Measurements from ENCODE around the gene KCTD10. TPM values are rescaled to one million over a fixed set of nuclear protein-coding genes. Genes with fewer than 3 reads are reported as not detected.
"Not testable (repeated sequence)": the region's sequence is repeated elsewhere in the genome, so short reads cannot be mapped to it uniquely, and the experiment has no call there.

KCTD10 gene
- total RNA-seq, 1 experiment from 2014 or later: 54.5 TPM

GRCh38 chr12:109418848-109419480 is 58.1 kb downstream of the KCTD10 start:
- H3K27ac ChIP-seq (ENCODE audit: low read depth, low read length, poor library complexity, severe bottlenecking): no peak overlapping the region
- no peak overlapping the region for H3K4me3 ChIP-seq (ENCODE audit: low read depth, low read length, poor library complexity, severe bottlenecking)
- TF ChIP-seq EZH2 (IDR thresholded peaks at IDR 0.05; ENCODE audit: borderline replicate concordance, low read depth, low read length, poor library complexity, severe bottlenecking): no peak
- TF ChIP-seq, protein P1, sequence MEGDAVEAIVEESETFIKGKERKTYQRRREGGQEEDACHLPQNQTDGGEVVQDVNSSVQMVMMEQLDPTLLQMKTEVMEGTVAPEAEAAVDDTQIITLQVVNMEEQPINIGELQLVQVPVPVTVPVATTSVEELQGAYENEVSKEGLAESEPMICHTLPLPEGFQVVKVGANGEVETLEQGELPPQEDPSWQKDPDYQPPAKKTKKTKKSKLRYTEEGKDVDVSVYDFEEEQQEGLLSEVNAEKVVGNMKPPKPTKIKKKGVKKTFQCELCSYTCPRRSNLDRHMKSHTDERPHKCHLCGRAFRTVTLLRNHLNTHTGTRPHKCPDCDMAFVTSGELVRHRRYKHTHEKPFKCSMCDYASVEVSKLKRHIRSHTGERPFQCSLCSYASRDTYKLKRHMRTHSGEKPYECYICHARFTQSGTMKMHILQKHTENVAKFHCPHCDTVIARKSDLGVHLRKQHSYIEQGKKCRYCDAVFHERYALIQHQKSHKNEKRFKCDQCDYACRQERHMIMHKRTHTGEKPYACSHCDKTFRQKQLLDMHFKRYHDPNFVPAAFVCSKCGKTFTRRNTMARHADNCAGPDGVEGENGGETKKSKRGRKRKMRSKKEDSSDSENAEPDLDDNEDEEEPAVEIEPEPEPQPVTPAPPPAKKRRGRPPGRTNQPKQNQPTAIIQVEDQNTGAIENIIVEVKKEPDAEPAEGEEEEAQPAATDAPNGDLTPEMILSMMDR (conservative IDR thresholded peaks at IDR 0.05; ENCODE audit: low read depth, low read length): no peak
- no peaks in the 10 kb centered on the region for H3K36me3 ChIP-seq (ENCODE audit: insufficient read depth, low read length, poor library complexity, severe bottlenecking)
- BruUV-seq (replicated peaks): no TSS peak
- DNase-seq (ENCODE audit: low spot score): no peak
- POLR2A ChIA-PET (ENCODE audit: low non-redundant PET): no interaction called here
- CTCF ChIA-PET: interaction anchor here (0.7 to 1.5 kb wide), 2 partner anchors 9 to 387 kb away, joined by 3 to 5 read pairs; no protein-coding TSS in a partner anchor
- no peaks in the 10 kb centered on the region for H3K27me3 ChIP-seq (replicated peaks; ENCODE audit: insufficient read depth, low read depth, low read length, poor library complexity)
- no peaks in the 10 kb centered on the region for H3K4me1 ChIP-seq (ENCODE audit: insufficient read depth, low read length, poor library complexity, severe bottlenecking)
- no peaks in the 10 kb centered on the region for H3K9me3 ChIP-seq (ENCODE audit: low read depth, low read length, poor library complexity, severe bottlenecking)
- intact Hi-C loops (cut with micrococcal nuclease; ENCODE audit: unreplicated experiment): no loop called here

GRCh38 chr12:109406147-109406546 is 71.0 kb downstream of the KCTD10 start:
- H3K36me3 ChIP-seq (ENCODE audit: insufficient read depth, low read length, poor library complexity, severe bottlenecking); H3K4me3 ChIP-seq (ENCODE audit: low read depth, low read length, poor library complexity, severe bottlenecking); intact Hi-C loops (cut with micrococcal nuclease; ENCODE audit: unreplicated experiment); H3K4me1 ChIP-seq (ENCODE audit: insufficient read depth, low read length, poor library complexity, severe bottlenecking); POLR2A ChIA-PET (ENCODE audit: low non-redundant PET); H3K9me3 ChIP-seq (ENCODE audit: low read depth, low read length, poor library complexity, severe bottlenecking); DNase-seq (ENCODE audit: low spot score); H3K27ac ChIP-seq (ENCODE audit: low read depth, low read length, poor library complexity, severe bottlenecking); CTCF ChIA-PET; BruUV-seq (replicated peaks): not testable (repeated sequence)
- H3K27me3 ChIP-seq (replicated peaks; ENCODE audit: insufficient read depth, low read depth, low read length, poor library complexity): peaks cover 22% of the 10 kb centered on the region

- H3K36me3 ChIP-seq (ENCODE audit: insufficient read depth, low read length, poor library complexity, severe bottlenecking); intact Hi-C loops (cut with micrococcal nuclease; ENCODE audit: unreplicated experiment); DNase-seq (ENCODE audit: low spot score); H3K9me3 ChIP-seq (ENCODE audit: low read depth, low read length, poor library complexity, severe bottlenecking); H3K27ac ChIP-seq (ENCODE audit: low read depth, low read length, poor library complexity, severe bottlenecking); BruUV-seq (replicated peaks); H3K4me1 ChIP-seq (ENCODE audit: insufficient read depth, low read length, poor library complexity, severe bottlenecking); POLR2A ChIA-PET (ENCODE audit: low non-redundant PET); CTCF ChIA-PET; H3K4me3 ChIP-seq (ENCODE audit: low read depth, low read length, poor library complexity, severe bottlenecking): not testable (repeated sequence)
- peaks cover 22% of the 10 kb centered on the region for H3K27me3 ChIP-seq (replicated peaks; ENCODE audit: insufficient read depth, low read depth, low read length, poor library complexity)
Observed at GRCh38 chr12:109404841-109405240, 72.3 kb downstream of the KCTD10 start.

Other genes with a start within 250 kb of the KCTD10 start
- gene FOXN4, start 168.0 kb downstream of the KCTD10 start, total RNA-seq (2021): not detected in 2 replicates
- not detected in 2 replicates for gene MYO1H, start 129.4 kb downstream of the KCTD10 start, total RNA-seq (2021)
- gene UBE3B, start 334 bp upstream of the KCTD10 start, total RNA-seq (2021): 29.2 and 31.7 TPM in 2 replicates
- gene MMAB, start 96.2 kb upstream of the KCTD10 start, total RNA-seq (2021): 97.6 and 104 TPM in 2 replicates
- 45.4 and 56.0 TPM in 2 replicates for gene MVK, start 96.5 kb upstream of the KCTD10 start, total RNA-seq (2021)
- 3.9 and 5.5 TPM in 2 replicates for gene FAM222A, start 236.5 kb upstream of the KCTD10 start, total RNA-seq (2021)

Data from A673 (cell line).